Peyer's patch (tissue), 4 donors: ENCODE results near the gene HES5.

Source experiments
- CTCF ChIP-seq, 6 experiments: fragments of 450-650 bp in 4 of 6; fragments of 200-600 bp in 2 of 6; sonication (generic) in 1 of 6; IDR thresholded peaks; one replicate each; pipeline ENCODE4 v1.5.1; 2017 to 2019; ENCODE audit warnings: antibody characterized with exemption in 6 of 6, mild to moderate bottlenecking in 3 of 6, moderate library complexity in 1 of 6
- POLR2A ChIP-seq, 2 donors: fragments of 450-650 bp; IDR thresholded peaks; one replicate each; pipeline ENCODE4 v1.5.1; 2017; ENCODE audit warnings: antibody characterized with exemption in 2 of 2, mild to moderate bottlenecking in 2 of 2, moderate library complexity in 2 of 2

GRCh38 chr1:2528611-2528965 is 1.5 kb downstream of the HES5 start:
- no peak for TF ChIP-seq CTCF (IDR thresholded peaks at IDR 0.05)
- TF ChIP-seq POLR2A (IDR thresholded peaks at IDR 0.05) = no peak
